Naive thymus-derived CD4-positive, alpha-beta T cell (primary cell): Measurements from ENCODE around the gene UGT2A1. TPM values are rescaled to one million over a fixed set of nuclear protein-coding genes. Genes with fewer than 3 reads are reported as not detected.

Experiments
- polyA plus RNA-seq, 2 donors: library from polyadenylated mRNA; unstranded; fragments of 300-500 nt; fragmentation: Illumina TruSeq; gene quantifications; one replicate each; pipeline ENCODE4 v1.2.3, GENCODE V29; 2021
- total RNA-seq, 6 experiments: library from RNA in 5 of 6; stranded (reverse) in 5 of 6; gene quantifications; 1 replicate in 5 of 6; 2 replicates in 1 of 6; pipeline ENCODE4 v1.2.3 and lab custom pipeline; 2021 to 2026

The UGT2A1 gene
- total and polyA plus RNA-seq, 7 experiments from 2014 or later = not detected

Other genes starting within 250 kb of the UGT2A1 start
- gene UGT2B4, start 157.3 kb downstream of the UGT2A1 start, total RNA-seq = not detected
- not detected for gene UGT2B4, start 157.3 kb downstream of the UGT2A1 start, polyA plus RNA-seq
- not detected for gene UGT2A2, start 13.6 kb downstream of the UGT2A1 start, total RNA-seq
- gene UGT2A2, start 13.6 kb downstream of the UGT2A1 start, polyA plus RNA-seq = not detected
- 10 to 100 TPM in 4 of 5 experiments, 1 to 10 TPM in 1; 8.2 to 32.0 (median 17.2) TPM for gene SULT1B1, start 107.4 kb upstream of the UGT2A1 start, total RNA-seq
- 10 to 100 TPM; 13.2 to 14.9 TPM for gene SULT1B1, start 107.4 kb upstream of the UGT2A1 start, polyA plus RNA-seq
- gene SULT1E1, start 206.9 kb upstream of the UGT2A1 start, total RNA-seq = not detected
- gene SULT1E1, start 206.9 kb upstream of the UGT2A1 start, polyA plus RNA-seq = not detected